K562 (cell line): ENCODE results near the gene SPANXN3.
"Not testable (repeated sequence)": the region's sequence is repeated elsewhere in the genome, so short reads cannot be mapped to it uniquely, and the experiment has no call there.

Experiments used
- EZH2 ChIP-seq: IDR thresholded peaks from 2 replicates; pipeline ENCODE4 v1.6.1; 2012; ENCODE audit warnings: low read depth, mild to moderate bottlenecking, inconsistent platforms, low read length, borderline replicate concordance
- KLF13 ChIP-seq: fragments of 450-650 bp; IDR thresholded peaks from 2 replicates; pipeline ENCODE4 v1.6.1; 2016; ENCODE audit warnings: missing genetic modification characterization, low read depth, mild to moderate bottlenecking, missing compliant biosample characterization, moderate library complexity, borderline replicate concordance
- NFYB ChIP-seq: IDR thresholded peaks from 2 replicates; pipeline ENCODE4 v1.6.1; 2011; ENCODE audit warnings: mild to moderate bottlenecking, moderate library complexity; ENCODE audit not compliant: insufficient read length; ENCODE audit errors: extremely low read depth
- POLR2A ChIP-seq: fragments of 450-650 bp; conservative IDR thresholded peaks from 2 replicates; pipeline ENCODE4 v1.6.1; 2016
- RFX1 ChIP-seq: fragments of 450-650 bp; IDR thresholded peaks from 2 replicates; pipeline ENCODE4 v1.6.1; 2016; ENCODE audit warnings: mild to moderate bottlenecking, moderate library complexity
- TRIM24 ChIP-seq, 2 experiments: fragments of 450-650 bp; IDR thresholded peaks; 2 replicates each; pipeline ENCODE4 v1.6.1; 2016
- YBX1 ChIP-seq: fragments of 450-650 bp; IDR thresholded peaks from 2 replicates; pipeline ENCODE4 v1.7.1; 2016; ENCODE audit warnings: mild to moderate bottlenecking
- TF ChIP-seq, protein P1 (sequence below), 2 experiments: fragments of 250-450 bp in 1 of 2; fragments of 450-650 bp in 1 of 2; sonication (Bioruptor Pico) in 1 of 2; IDR thresholded peaks; 2 replicates each; pipeline versions ENCODE4 v1.6.1 to v1.8.0; 2016 to 2021; ENCODE audit warnings: mild to moderate bottlenecking in 2 of 2, moderate library complexity in 2 of 2, missing compliant biosample characterization in 1 of 2, missing genetic modification characterization in 1 of 2
- TF ChIP-seq, protein P2 (sequence below): fragments of 250-450 bp; sonication (Bioruptor Pico); IDR thresholded peaks from 2 replicates; pipeline ENCODE4 v1.8.0; 2022; ENCODE audit warnings: moderate library complexity, mild to moderate bottlenecking, inconsistent platforms
- TF ChIP-seq, protein P3 (sequence below), 2 experiments: fragments of 450-650 bp; formaldehyde crosslinking in 1 of 2; IDR thresholded peaks; 2 replicates each; pipeline versions ENCODE4 v1.4.0 to v1.6.1; 2014 to 2020; ENCODE audit warnings: mild to moderate bottlenecking in 2 of 2, borderline replicate concordance in 1 of 2, low read depth in 1 of 2

DNA sequence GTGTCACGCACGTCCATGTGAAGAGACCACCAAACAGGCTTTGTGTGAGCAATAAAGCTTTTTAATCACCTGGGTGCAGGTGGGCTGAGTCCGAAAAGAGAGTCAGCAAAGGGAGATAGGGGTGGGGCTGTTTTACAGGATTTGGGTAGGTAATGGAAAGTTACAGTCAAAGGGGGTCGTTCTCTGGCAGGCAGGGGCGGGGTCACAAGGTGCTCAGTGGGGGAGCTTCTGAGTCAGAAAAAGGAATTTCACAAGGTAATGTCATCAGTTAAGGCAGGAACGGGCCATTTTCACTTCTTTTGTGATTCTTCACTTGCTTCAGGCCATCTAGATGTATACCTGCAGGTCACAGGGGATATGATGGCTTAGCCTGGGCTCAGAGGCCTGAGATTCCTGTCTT, 15.1 kb downstream of the SPANXN3 start:
- not testable (repeated sequence) for TF ChIP-seq TRIM24 (IDR thresholded peaks at IDR 0.05); RFX1; POLR2A; NFYB; YBX1; KLF13 (tag); EZH2
- TF ChIP-seq, protein P1, sequence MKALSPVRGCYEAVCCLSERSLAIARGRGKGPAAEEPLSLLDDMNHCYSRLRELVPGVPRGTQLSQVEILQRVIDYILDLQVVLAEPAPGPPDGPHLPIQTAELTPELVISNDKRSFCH (CRISPR knock-in tag; IDR thresholded peaks at IDR 0.05) = not testable (repeated sequence)
- TF ChIP-seq, protein P1 (tag; IDR thresholded peaks at IDR 0.05) = not testable (repeated sequence)
- TF ChIP-seq, protein P2, sequence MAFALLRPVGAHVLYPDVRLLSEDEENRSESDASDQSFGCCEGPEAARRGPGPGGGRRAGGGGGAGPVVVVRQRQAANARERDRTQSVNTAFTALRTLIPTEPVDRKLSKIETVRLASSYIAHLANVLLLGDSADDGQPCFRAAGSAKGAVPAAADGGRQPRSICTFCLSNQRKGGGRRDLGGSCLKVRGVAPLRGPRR (CRISPR knock-in tag) = not testable (repeated sequence)
- TF ChIP-seq, protein P3, sequence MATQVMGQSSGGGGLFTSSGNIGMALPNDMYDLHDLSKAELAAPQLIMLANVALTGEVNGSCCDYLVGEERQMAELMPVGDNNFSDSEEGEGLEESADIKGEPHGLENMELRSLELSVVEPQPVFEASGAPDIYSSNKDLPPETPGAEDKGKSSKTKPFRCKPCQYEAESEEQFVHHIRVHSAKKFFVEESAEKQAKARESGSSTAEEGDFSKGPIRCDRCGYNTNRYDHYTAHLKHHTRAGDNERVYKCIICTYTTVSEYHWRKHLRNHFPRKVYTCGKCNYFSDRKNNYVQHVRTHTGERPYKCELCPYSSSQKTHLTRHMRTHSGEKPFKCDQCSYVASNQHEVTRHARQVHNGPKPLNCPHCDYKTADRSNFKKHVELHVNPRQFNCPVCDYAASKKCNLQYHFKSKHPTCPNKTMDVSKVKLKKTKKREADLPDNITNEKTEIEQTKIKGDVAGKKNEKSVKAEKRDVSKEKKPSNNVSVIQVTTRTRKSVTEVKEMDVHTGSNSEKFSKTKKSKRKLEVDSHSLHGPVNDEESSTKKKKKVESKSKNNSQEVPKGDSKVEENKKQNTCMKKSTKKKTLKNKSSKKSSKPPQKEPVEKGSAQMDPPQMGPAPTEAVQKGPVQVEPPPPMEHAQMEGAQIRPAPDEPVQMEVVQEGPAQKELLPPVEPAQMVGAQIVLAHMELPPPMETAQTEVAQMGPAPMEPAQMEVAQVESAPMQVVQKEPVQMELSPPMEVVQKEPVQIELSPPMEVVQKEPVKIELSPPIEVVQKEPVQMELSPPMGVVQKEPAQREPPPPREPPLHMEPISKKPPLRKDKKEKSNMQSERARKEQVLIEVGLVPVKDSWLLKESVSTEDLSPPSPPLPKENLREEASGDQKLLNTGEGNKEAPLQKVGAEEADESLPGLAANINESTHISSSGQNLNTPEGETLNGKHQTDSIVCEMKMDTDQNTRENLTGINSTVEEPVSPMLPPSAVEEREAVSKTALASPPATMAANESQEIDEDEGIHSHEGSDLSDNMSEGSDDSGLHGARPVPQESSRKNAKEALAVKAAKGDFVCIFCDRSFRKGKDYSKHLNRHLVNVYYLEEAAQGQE (IDR thresholded peaks at IDR 0.05; ENCODE audit: borderline replicate concordance) = not testable (repeated sequence)
- TF ChIP-seq, protein P3 (CRISPR knock-in tag; IDR thresholded peaks at IDR 0.05; ENCODE audit: low read depth) = not testable (repeated sequence)
